GM12873 (cell line): ENCODE data around the gene CHST3.

ENCODE experiments used
- CTCF ChIP-seq: IDR thresholded peaks from 2 replicates; pipeline ENCODE4 v1.5.1; 2012; ENCODE audit warnings: low read depth, mild to moderate bottlenecking, moderate library complexity, low read length, control low read depth; ENCODE audit not compliant: insufficient read depth; ENCODE audit errors: missing control alignments

CHST3 gene

GRCh38 chr10:71924771-71925170, 39.4 kb upstream of the CHST3 start:
- TF ChIP-seq CTCF, result no peak

- no peak for TF ChIP-seq CTCF
Measured at GRCh38 chr10:71927159-71927558, 37.0 kb upstream of the CHST3 start.

GRCh38 chr10:71927776-71928592, 36.2 kb upstream of the CHST3 start:
- TF ChIP-seq CTCF, result no peak

- no peak for TF ChIP-seq CTCF
Measured at GRCh38 chr10:71931295-71931694, 32.9 kb upstream of the CHST3 start.

GRCh38 chr10:71933651-71934050, 30.5 kb upstream of the CHST3 start:
- no peak for TF ChIP-seq CTCF

GRCh38 chr10:71938211-71938610, 26.0 kb upstream of the CHST3 start:
- TF ChIP-seq CTCF, result no peak

- TF ChIP-seq CTCF, result no peak
Measured at GRCh38 chr10:71939304-71939703, 24.9 kb upstream of the CHST3 start.
